Stomach (tissue), 9 donors: Measurements from ENCODE around the gene CDK9. TPM values are rescaled to one million over a fixed set of nuclear protein-coding genes. Genes with fewer than 3 reads are reported as not detected.
"Not testable (repeated sequence)": the region's sequence is repeated elsewhere in the genome, so short reads cannot be mapped to it uniquely, and the experiment has no call there.

Experiments used
- DNase-seq, 2 donors: peaks; one replicate each; pipeline versions ENCODE4 v3.0.0 to v3.0.0-alpha.2; 2013 to 2019
- H3K27ac ChIP-seq, 5 donors: fragments of 200-600 bp in 4 of 5; sonication (generic) in 4 of 5; one replicate each; pipeline ENCODE4 v1.5.1; 2013 to 2019; ENCODE audit warnings: mild to moderate bottlenecking in 1 of 5, moderate library complexity in 1 of 5
- H3K27me3 ChIP-seq, 3 donors: fragments of 200-600 bp; sonication (generic); one replicate each; pipeline ENCODE4 v1.5.1; 2017 to 2019; ENCODE audit warnings: mixed run types in 1 of 3
- H3K36me3 ChIP-seq, 4 donors: fragments of 200-600 bp; sonication (generic); 1 replicate in 3 of 4; 2 replicates in 1 of 4; pipeline ENCODE4 v1.5.1; 2016 to 2019
- H3K4me1 ChIP-seq, 4 donors: fragments of 200-600 bp; sonication (generic); one replicate each; pipeline ENCODE4 v1.5.1; 2016 to 2019
- H3K4me3 ChIP-seq, 4 donors: fragments of 200-600 bp; sonication (generic) in 3 of 4; one replicate each; pipeline ENCODE4 v1.5.1; 2016 to 2019; ENCODE audit warnings: mild to moderate bottlenecking in 1 of 4
- H3K9me3 ChIP-seq, 4 donors: fragments of 200-600 bp; sonication (generic); one replicate each; pipeline ENCODE4 v1.5.1; 2016 to 2019
- EP300 ChIP-seq: sonication (generic); formaldehyde crosslinking; IDR thresholded peaks from one replicate; pipeline ENCODE4 v1.6.1; 2017; ENCODE audit warnings: antibody characterized with exemption
- POLR2A ChIP-seq, 4 donors: fragments of 450-650 bp; IDR thresholded peaks; one replicate each; pipeline ENCODE4 v1.6.1; 2016; ENCODE audit warnings: antibody characterized with exemption in 4 of 4, control low read depth in 2 of 4, mild to moderate bottlenecking in 1 of 4, moderate library complexity in 1 of 4
- POLR2AphosphoS5 ChIP-seq, 3 donors: sonication (generic); formaldehyde crosslinking; IDR thresholded peaks; one replicate each; pipeline ENCODE4 v1.6.1; 2016; ENCODE audit warnings: antibody characterized with exemption in 3 of 3
- WGBS, 5 donors: extraction: QIAGEN DNeasy Blood & Tissue Kit in 3 of 5; methylation state at CpG; one replicate each; pipeline versions ENCODE4 v1.1.5 to v1.1.7; 2013 to 2018; 5-methylcytosine and 5-hydroxymethylcytosine counted together
- intact Hi-C: fragments of 100-400 bp; cut with DNase I; formaldehyde crosslinking; loops from one replicate; pipeline ENCODE4 v1.15.1; 2023; ENCODE audit warnings: low total_unique reads
- polyA plus RNA-seq, 3 donors: library from polyadenylated mRNA; stranded (reverse); fragments of 200-250 nt; gene quantifications; one replicate each; pipeline ENCODE4 v1.2.3, GENCODE V29; 2013
- total RNA-seq, 5 donors: library from RNA; depleted of rRNA; stranded (reverse); fragments of >200 nt; gene quantifications; one replicate each; pipeline versions ENCODE4 v1.1.0 to v1.2.3, GENCODE V29; 2014 to 2016
- TF ChIP-seq, protein P1 (sequence below), 7 experiments: fragments of 450-650 bp in 4 of 7; fragments of 200-600 bp in 3 of 7; sonication (generic) in 3 of 7; IDR thresholded peaks; one replicate each; pipeline ENCODE4 v1.5.1; 2016 to 2019; ENCODE audit warnings: antibody characterized with exemption in 7 of 7, control low read depth in 2 of 7, mild to moderate bottlenecking in 1 of 7
- donor health status: healthy with polysubstance abuse.
- donor health status: Bipolar disorder and iron deficiency.
- donor health status: healthy.

The CDK9 gene
- total and polyA plus RNA-seq, 8 donors: 25.3 to 114 (median 44.1) TPM

DNA sequence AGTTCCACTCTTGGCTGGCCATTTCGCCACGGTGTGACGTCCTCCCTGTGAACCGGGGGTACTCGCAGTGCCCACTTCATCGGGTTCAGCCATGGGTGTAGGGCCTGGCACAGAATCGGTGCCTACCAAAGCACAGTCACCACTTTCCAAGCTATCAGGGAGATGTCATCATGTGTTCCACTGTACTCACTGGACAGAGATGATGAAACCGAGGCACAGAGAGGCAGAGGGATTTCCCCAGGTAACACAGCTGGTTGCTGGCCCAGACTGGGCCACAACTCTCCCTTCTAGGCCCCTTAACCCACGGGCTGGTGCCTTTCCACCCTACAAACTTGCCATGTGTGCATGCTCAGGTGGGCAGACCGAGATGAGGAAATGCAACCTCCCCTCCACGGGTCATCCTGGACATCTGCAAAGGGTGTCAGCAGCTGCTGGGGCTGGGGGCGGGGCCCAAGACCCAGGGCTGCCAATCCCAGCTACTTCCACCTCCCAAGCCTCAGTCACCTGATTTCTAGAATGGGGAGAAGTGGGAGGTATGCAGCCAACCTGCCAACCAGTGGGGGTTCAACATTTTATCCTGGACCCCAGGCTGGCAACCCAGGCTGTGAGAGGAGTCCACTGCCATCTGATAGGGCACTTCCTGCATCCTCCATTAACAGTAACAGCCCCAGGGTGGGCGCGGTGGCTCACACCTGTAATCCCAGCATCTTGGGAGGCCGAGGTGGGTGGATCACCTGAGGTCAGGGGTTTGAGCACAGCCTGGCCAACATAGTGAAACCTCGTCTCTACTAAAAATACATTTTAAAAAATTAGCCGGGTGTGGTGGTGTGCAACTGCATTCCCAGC lies 6.5 kb upstream of the CDK9 start:
- 60 to 74% (median 69%) methylated on average over 15 to 17 of the region's 17 CpGs for WGBS, 5 donors
- Histone ChIP-seq H3K4me1 (peaks cover under 1 to 65% (median 18%) of the 10 kb centered on the region in 4 donors), H3K36me3 (no peaks in the 10 kb centered on the region), H3K4me3 (peak overlapping the region; percentile 6 to 35 (median 28)), H3K27ac (peak overlapping the region; percentile 30 to 89 (median 66)), H3K9me3 (no peaks in the 10 kb centered on the region), H3K27me3 (no peaks in the 10 kb centered on the region)
- TF ChIP-seq EP300 (no peak), POLR2A (IDR thresholded peaks at IDR 0.05) (no peak), POLR2AphosphoS5 (IDR thresholded peaks at IDR 0.05) (no peak)
- TF ChIP-seq, protein P1, sequence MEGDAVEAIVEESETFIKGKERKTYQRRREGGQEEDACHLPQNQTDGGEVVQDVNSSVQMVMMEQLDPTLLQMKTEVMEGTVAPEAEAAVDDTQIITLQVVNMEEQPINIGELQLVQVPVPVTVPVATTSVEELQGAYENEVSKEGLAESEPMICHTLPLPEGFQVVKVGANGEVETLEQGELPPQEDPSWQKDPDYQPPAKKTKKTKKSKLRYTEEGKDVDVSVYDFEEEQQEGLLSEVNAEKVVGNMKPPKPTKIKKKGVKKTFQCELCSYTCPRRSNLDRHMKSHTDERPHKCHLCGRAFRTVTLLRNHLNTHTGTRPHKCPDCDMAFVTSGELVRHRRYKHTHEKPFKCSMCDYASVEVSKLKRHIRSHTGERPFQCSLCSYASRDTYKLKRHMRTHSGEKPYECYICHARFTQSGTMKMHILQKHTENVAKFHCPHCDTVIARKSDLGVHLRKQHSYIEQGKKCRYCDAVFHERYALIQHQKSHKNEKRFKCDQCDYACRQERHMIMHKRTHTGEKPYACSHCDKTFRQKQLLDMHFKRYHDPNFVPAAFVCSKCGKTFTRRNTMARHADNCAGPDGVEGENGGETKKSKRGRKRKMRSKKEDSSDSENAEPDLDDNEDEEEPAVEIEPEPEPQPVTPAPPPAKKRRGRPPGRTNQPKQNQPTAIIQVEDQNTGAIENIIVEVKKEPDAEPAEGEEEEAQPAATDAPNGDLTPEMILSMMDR (IDR thresholded peaks at IDR 0.05): no peak
- intact Hi-C loops: no loop called here
- no peak for DNase-seq

DNA sequence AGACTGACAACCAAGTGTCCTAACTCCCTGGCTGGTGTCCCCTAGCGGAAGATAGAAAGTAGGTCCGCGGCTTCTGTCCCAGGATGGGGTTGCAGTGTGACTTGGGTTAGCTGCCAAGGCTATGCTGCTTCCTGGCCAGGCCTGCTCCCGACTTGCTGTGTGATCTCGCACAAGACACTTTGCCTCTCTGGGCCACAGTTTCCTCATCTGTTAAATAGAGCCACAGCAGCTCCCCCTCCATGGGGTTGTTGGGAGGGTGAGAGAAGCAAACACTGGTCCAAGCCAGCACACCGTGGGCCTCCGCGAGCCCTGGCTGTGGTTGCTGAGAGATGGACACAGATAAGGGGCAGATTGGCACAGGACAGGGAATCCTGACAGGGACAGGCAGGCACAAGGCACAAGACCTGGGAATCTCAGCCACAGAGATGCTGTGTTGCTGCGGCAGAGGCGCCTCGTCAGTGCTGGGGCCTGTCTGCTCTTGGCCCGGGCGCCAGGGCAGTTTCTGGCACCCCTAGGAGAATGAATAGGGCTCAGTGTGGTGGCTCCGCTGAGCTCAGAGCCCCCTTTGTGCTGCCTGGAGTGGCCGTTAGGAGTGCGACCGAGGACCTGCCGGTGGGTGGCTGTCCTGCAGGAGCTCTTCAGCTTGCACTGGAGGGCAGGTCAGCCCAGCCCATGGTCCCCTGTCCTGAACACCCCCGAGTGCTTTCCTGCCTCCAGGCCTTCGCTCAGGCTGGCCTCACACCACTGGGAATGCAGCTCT lies 5.5 kb upstream of the CDK9 start:
- WGBS, 5 donors: 64 to 82% (median 74%) methylated on average over 7 to 20 of the region's 20 CpGs
- Histone ChIP-seq H3K27me3 (no peaks in the 10 kb centered on the region), H3K36me3 (no peaks in the 10 kb centered on the region), H3K9me3 (no peaks in the 10 kb centered on the region), H3K27ac (peak overlapping the region in 3 of 5 donors; percentile 13 to 89 (median 85)), H3K4me3 (no peak overlapping the region), H3K4me1 (peaks cover 7 to 72% (median 24%) of the 10 kb centered on the region in 4 donors)
- TF ChIP-seq POLR2AphosphoS5 (IDR thresholded peaks at IDR 0.05): no peak
- TF ChIP-seq POLR2A (IDR thresholded peaks at IDR 0.05): no peak
- TF ChIP-seq, protein P1 (IDR thresholded peaks at IDR 0.05): no peak
- TF ChIP-seq EP300: no peak
- intact Hi-C loops: loop anchor here (5.0 kb wide), 2 partner anchors 43 to 173 kb away; partner anchors contain the start of gene TOR2A
- DNase-seq: no peak

DNA sequence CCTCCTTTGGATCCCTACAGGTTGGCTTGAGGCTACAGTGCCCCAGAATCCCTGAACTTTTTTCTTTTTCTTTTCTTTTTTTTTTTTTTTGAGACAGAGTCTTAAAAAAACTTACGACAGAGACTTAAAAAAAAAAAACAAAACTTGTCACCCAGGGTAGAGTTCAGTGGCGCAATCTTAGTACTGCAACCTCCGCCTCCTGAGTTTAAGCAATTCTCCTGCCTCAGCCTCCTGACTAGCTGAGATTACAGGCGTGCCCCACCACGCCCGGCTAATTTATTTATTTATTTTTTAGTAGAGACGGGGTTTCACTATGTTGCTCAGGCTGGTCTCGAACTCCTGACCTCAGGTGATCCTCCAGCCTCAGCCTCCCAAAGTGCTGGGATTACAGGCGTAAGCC lies 4.9 kb upstream of the CDK9 start:
- Histone ChIP-seq H3K4me1 (peaks cover 7 to 72% (median 24%) of the 10 kb centered on the region in 4 donors), H3K27ac (peak overlapping the region in 3 of 5 donors; percentile 13 to 89 (median 85))
- intact Hi-C loops: loop anchor here (5.0 kb wide), 2 partner anchors 44 to 174 kb away; partner anchors contain the start of gene TOR2A
- H3K9me3 ChIP-seq, H3K36me3 ChIP-seq, DNase-seq, H3K27me3 ChIP-seq, H3K4me3 ChIP-seq: not testable (repeated sequence)
- WGBS, 5 donors: 78 to 84% (median 82%) methylated on average over 9 of the region's 9 CpGs

DNA sequence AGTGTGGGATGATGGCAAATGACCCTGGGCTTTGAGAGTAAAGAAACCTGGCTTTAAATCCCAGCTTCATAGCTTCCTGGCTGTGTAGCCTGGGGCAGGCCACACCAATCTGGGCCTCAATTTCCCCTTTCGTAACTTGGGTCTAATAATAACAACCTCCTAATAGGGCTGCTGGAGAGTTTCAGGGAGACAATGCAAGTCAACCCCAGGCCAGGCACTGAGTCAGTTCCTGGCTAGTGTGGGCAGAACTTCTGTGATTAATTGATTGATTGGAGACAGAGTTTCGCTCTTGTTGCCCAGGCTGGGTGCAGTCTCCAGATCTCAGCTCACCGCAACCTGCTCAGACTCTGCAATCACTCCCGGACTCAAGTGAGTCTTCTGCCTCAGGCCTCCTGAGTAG lies 4.0 kb upstream of the CDK9 start:
- Histone ChIP-seq H3K27me3 (no peaks in the 10 kb centered on the region), H3K4me1 (peaks cover 9 to 71% (median 30%) of the 10 kb centered on the region in 4 donors), H3K36me3 (peaks cover 0 to under 1% (median 0%) of the 10 kb centered on the region in 4 donors), H3K4me3 (no peak overlapping the region), H3K27ac (peak overlapping the region in 2 of 5 donors; percentile 8 to 85), H3K9me3 (no peaks in the 10 kb centered on the region)
- intact Hi-C loops: loop anchor here (5.0 kb wide), 2 partner anchors 45 to 175 kb away; partner anchors contain the start of gene TOR2A
- no peak for DNase-seq
- WGBS, 5 donors: 86 to 97% (median 90%) methylated on average over 4 of the region's 4 CpGs
- no peak for TF ChIP-seq POLR2A (IDR thresholded peaks at IDR 0.05)
- TF ChIP-seq EP300: no peak
- TF ChIP-seq, protein P1 (IDR thresholded peaks at IDR 0.05): no peak
- TF ChIP-seq POLR2AphosphoS5 (IDR thresholded peaks at IDR 0.05): no peak
